Stimulated activated CD8-positive, alpha-beta memory T cell treated with anti-CD3 and anti-CD28 coated beads, Interleukin-12 subunit alpha, Interleukin-12 subunit beta, amount 100 ng/mL, for 4 hours (primary cell): Measurements from ENCODE around the gene ACACA.
"Not testable (repeated sequence)": the region's sequence is repeated elsewhere in the genome, so short reads cannot be mapped to it uniquely, and the experiment has no call there.

Experiments used
- DNase-seq: peaks from one replicate; pipeline ENCODE4 v3.0.0-alpha.2; 2020; ENCODE audit warnings: low read depth

The ACACA gene

DNA sequence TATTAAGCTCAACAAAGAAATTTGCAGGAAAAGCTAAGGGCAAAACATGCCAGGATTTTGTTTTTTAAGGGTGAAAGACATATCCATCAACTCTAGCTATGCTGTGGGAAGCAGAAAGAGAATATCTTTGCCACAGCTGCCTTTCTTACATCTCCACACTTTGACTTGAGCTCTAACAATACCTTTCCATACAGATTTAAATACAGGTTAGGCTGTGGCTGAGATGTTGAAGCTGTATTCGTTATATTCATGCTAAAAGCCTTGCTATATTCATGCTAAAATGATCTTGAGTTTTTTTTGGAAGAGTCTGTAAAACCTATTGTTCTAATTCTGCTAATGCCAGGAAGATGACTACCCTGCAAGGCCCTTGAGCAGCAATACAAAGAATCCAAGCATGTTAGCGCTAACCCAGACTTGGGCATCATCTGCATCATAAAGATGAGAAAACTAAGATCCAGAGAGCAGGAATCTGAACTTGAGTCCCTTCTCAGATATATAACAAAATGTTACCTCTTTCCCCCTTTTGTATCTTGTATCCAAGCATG, 235.7 kb downstream of the ACACA start:
- no peak for DNase-seq

DNA sequence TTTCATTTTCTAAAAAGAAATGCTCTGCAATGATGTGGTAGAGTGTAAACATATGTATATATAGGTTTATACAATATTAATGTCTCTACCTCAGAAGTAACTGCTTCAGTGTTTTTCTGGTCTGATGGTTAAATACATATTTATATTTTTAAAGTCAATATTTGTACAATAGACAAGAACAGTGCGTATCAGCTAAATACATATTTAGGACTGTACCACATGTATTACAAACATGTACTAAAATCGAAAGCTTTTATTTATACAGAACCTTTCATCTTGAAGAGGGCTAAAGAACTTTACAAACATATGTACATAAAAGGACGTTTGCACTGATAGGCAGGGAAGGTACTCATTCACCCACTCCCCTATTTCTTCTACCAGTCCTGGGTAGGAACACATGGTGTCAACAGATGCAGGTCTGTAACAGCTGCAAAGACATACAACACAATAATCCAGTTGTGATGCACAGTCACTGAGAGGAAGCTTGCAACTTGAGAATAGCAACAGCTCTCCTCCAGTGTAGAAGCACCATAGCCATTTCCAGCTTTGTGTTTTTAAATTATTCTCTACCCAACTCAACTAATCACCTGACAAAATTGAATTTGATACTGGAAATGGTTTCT, 237.8 kb downstream of the ACACA start:
- no peak for DNase-seq

DNA sequence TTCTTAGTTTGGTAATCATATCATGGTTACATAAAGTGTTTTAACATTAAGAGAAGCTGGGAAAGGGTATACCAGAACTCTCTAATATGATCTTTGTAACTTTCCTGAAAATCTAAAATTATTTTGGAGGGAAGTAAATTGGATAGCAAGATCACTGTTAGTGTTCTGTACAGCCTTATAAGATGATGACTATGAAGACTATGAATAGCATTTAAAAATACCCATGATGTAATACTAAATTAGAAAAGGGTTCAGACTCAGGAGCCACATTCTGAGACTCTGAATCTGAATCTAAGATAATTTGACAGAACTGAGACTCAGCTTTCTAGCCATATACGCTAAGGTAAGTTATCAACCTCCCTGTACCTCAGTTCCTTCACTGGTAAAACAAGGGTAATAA, 238.9 kb downstream of the ACACA start:
- DNase-seq: no peak

DNA sequence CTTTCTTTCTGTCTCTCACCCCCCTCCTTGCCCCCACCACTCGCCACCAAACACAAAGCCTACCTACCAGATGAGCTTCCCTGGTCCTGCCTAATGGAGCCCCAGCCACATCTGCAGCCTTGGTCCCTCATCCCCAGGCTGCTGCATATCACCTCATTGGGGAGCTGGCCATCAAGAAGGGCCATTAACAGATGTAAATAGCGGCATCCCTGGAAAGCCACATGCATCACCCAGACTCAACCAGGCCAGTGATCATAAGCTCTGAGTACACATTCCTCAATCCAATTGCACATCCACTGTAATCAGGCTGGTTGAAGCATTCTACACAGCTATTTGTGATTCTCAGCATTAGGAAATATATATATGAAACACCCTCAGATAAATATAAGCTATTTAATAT, 242.6 kb downstream of the ACACA start:
- no peak for DNase-seq

DNA sequence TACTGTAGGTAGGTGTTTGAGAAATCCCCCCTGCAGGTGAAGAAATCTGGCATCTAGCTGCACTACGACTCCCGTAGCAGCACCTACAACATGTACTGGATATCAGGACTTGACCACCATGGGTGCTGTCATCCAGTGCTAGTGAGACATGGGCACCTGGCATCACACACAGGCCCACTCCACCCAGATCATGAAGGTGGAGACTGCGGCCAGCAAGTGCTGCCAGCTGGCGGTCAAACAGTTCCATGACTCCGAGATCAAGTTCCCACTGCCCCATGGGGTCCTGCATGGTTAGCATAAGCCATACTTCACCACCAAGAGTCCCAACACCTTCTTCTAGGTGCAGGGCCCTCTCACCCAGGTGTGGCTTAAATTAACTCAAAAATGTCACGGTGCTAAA, 243.8 kb downstream of the ACACA start:
- no peak for DNase-seq

DNA sequence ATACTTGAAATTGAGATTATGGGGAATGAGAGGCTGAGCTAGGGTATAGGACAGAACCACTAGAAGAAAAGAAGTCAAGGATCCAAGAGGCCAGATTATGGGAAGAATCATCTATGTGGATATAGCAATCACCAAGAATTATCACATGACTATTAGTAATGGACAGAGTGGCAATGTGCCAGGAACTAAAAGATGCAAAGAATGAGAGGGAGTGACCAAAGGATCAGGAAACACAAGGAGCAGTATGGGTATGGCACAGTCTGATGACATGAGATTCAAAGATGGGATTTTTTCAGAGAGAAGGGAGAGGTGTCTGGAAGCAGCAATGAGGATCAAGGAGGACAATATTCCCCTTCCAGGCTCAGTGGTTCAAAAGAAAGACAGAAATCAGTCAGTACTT, 245.7 kb downstream of the ACACA start:
- no peak for DNase-seq

DNA sequence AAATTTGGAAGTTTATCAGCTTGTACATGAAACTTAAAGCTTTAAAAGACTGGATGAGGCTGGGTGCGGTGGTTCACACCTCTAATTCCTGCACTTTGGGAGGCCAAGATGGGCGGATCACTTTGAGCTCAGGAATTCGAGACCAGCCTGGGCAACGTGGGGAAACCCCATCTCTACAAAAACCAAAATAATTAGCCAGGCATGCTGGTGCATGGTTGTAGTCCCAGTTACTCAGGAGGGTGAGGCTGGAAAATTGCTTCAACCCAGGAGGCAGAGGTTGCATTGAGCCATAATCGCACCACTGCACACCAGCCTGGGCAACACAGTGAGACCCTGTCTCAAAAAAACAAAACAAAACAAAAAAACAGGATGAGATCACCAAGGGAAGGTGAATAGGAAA, 248.3 kb downstream of the ACACA start:
- DNase-seq: no peak

DNA sequence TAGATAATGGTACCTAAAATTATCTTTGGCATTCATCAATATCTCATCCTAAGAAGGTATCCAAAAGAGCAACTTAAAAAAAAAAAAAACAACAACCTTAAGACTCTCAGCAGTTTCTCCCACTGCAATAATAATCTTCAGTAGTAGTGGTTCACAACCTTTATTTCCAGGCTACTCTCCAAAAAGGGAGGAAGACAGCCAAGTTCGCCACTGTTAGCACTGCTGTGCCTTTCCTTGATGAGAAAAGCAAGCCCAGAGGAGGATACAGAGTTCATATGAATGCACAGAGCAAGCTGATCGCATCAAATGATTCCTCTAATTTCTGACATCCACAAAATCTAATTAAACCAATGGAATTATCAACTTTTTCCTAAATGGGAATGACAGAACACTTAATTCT, 258.5 kb downstream of the ACACA start:
- no peak for DNase-seq

DNA sequence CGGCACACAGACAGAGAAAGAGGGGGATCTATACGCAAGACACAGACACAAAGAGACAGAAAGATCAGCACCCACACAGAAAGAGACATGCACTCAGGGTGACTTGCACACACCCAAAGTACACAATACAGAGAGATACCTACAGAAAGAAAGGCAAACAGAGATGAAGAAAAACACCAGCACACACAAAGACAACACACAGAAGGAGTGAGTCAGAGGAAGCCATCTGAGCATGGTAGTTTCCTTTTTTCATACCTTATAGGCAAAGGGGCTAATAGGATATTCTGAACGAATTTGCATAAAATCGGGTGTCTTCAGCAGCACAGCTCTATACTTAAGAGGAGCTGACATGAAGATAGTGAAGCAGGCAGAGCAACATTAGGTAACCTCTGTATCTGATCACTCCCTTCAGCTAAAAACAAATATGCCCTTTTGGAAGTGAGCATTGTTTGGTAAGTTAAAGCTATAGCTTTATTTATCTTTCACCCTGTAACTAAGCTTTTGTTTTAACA, 259.3 kb downstream of the ACACA start:
- no peak for DNase-seq

DNA sequence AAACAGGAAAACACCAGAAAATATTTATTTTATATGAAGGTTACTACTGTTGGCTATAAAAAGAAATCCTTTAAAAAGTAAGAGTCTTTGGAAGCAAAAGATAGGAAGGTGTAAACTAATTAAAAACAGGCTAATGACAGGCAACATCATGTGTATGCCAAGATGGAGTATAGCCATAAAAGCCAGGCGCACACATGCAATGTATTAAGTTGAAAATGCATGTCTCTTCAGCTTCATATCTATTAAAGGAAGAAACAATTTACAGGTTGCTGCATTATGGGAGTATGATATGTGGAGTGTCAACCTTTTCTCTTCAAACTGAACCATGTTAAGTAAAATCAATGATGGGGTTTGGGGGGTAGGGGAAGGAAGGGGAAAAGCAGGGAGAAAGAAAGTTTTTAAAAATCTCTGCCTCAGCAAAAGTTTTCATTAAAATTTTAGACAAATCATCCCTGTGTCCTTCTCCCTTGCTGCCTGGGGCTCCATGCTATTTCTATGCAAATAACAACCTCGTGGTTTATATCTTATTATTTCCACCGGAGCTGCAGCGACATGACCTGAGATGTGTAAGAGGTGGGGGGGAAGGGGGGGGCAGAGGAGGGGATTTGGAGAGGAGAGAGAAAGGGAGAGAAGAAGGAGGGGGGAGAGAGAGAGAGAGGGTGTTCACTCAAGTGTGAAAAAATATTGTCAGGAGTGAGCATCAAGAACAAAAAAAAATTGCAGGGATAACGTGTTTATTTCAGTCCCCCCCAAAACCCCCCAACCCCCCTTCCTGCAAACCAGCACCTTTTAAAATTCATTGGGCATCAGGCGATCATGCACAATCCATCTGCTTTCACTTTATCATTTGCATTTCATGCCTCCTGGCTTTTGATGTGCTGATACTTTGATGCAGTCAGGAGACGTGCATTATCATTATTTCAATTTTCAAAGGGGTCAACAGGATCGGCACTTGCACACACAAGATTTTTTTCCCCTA, 260.3 kb downstream of the ACACA start:
- no peak for DNase-seq

DNA sequence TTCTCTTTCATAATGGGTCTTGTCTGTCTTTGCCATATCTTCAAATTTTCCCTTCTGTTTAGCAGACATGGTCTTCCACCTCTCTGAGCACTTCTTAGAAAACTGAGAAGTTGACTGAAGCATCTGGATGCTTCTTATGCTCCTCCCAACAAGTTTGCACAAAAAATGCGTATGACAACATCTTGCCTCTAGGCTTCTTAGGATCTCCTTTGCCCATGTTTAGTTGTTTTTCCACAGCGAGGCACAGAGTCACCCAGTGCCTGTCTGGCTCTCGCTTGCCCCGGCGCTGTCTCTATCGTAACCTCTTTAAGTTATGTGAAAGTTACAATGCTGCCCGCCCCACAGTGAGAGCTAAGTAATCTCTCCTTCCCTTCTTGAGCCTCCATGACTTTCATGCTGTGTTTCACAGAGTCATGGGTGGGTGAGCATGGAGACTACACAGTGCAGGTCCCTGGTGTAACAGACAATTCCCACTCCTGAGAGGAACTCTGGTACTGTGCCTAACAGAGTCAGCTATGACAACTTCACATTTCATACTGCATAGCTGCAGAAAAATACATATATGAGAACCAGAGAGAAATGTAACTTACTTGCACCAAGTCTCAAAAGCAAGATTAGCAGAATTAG, 262.4 kb downstream of the ACACA start:
- no peak for DNase-seq

DNA sequence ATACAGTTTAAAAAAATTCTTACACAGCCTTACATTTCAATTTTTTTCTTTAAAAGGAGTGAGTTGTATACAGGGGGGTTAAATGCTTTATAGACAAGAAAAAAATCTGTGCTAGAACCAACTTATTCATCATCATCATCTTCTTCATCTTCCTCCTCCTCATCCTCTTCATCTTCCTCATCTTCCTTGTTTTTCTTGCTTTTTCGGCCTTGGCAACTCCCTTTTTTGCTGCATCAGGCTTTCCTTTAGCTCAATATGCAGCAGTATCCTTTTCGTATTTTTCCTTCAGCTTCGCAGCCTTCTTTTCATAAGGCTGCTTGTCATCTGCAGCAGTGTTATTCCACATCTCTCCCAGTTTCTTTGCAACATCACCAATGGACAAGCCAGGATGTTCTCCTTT, 263.1 kb downstream of the ACACA start:
- not testable (repeated sequence) for DNase-seq

DNA sequence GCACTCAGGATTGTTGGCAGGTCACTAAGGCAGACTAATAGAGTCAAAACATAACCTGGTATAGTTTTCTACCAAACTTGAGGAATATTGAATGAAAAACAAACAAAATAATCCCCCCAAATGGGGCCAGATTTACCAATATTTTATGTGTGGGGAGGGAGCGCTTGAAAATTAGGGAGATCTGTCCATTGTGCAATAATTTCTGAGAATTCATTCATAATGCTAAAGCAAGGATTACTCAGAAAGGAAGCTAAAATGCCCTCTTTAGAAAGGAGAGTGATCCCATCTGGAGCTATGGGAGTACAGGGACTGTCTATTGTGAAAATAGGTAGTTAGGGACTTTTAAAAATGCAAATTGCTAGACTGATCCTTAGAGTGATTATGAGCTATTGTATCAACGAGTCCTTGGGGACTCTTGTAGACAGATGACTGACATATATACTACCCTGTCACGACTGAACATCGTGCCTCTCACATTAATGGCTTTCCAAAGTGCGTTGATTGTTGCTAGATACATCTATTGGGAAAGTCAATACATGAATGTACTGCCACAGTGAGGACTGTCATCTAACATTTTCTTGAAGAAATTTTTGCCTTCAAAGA, 264.2 kb downstream of the ACACA start:
- no peak for DNase-seq

DNA sequence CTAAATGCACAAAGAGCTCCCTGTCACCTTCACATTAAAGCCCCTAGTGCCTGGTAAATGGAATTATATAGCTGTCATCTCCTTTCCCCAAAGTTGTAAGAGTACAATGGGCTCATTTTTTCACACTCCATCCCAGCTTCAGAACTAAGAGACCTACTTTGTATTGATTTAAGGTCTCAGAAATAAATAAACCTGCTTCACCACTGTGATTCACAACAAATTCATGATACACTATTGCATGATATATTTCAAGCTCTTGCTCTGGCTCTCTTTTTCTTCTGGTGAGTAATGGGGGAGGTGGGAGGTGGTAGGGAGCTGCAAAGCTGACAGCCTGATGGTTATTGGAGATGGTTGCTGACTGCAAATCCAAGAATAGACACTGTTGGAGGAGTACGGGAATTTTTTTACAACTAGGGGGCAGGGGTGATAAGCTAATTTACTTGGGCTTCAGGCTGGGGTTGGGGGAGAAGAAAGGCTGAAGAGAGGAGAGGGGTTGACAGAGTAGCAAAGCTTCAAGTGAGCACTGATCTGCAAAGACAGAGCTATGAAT, 268.0 kb downstream of the ACACA start:
- DNase-seq: no peak

DNA sequence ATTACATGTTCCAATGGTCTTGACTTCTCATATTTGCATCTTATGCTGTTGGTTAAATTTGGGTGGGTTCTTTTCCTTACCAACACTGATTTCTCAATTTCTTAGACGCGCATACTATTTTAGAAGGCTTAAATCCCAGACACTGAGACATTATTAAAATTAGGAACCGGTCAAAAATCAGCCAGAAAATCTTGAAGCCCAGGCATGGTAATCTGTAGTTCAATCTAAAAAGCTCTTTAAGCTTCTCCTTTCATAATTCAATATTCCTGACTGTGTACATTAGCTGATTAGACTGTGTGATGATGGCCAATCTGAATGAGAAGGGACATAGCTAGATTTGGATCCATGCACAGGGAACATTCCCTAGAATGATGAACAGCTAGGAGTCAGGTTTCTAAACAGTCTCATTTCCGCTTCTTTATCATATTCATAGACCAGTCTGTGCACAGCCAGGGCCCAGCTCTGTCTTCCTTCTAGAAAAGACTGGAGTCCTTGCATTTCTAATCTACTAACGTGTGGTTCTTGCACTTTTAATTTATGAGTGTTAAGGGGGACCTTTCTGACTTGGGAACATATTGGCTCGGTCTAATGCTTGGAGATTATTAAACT, 268.6 kb downstream of the ACACA start:
- DNase-seq: no peak

DNA sequence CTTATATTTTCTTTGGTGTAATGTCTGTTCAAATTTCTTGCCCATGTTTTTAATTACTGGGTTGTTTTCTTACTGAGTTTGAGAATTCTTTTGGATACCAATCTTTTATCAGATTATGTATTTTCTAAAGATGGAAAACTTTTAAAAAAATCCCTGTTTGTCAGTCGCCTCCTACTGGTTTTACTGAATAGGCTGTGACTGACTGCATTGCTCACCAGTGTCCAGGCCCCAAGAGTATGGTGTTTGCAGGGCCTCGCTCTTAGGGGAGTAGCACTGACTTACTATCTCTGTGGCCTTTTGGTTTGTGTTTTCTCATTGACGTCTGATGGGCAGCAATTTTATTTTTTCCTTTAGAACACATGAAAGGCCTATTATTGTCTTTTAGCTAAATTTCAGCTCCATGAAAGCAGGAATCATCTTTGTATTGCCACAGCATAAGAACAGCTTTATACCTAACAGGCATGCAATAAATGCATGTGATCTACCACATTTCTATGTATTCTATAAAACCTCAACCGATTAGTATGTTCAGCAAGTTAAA, 269.5 kb downstream of the ACACA start:
- DNase-seq: no peak

DNA sequence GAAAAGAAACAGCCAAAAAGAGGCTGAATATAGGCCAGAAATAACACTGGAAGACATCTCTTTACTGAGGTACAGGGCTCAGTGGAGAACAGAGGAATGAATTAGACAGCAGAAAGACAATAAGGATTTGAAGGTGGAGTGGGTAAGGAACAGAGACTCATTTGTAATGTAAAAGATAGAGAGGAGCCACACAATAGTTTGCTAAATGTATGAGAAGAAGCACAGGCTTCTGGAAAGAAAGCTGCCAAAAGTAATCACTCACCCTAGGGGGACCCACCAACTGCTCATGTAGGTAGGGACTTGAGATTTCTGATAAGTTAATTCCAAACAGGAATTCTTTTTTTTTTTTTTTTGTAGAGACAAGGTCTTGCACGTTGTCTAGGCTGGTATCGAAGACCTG, 271.1 kb downstream of the ACACA start:
- DNase-seq: no peak

DNA sequence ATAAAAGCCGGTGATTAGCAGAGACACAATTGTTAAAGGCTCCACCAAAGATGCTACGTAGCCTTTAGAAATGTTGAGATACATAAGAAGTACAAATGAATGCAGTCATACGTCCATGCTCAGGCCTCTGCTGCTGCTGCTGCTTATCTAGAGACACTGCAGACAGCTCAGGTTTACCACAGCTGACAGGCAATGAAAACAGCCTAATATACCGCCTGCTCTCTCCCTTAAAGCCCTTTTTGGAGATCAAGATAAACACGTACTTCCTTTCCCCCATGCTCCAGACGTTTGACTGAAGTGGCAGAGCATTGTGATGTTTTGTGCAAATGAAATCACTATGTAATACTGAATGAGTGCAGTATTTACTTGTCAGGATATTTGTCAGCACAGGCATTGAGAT, 272.6 kb downstream of the ACACA start:
- no peak for DNase-seq

DNA sequence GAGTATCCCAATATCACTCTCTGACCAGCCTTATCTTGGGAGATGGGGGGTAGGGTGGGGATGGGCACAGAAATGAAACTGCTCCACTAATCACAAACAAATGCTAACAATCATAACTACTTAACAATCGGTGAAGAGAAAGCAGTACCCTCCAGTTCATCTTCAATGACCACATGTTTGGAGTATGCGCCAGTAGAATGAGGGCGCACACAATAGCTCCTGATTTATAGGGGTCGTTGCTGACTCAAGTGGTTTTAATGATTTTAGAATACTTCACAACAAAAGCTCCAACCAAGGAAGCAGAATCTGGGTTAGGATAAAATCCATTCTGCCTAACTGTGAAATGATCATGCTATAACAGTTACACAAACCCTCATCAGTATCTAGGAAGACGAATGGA, 273.5 kb downstream of the ACACA start:
- DNase-seq: no peak

DNA sequence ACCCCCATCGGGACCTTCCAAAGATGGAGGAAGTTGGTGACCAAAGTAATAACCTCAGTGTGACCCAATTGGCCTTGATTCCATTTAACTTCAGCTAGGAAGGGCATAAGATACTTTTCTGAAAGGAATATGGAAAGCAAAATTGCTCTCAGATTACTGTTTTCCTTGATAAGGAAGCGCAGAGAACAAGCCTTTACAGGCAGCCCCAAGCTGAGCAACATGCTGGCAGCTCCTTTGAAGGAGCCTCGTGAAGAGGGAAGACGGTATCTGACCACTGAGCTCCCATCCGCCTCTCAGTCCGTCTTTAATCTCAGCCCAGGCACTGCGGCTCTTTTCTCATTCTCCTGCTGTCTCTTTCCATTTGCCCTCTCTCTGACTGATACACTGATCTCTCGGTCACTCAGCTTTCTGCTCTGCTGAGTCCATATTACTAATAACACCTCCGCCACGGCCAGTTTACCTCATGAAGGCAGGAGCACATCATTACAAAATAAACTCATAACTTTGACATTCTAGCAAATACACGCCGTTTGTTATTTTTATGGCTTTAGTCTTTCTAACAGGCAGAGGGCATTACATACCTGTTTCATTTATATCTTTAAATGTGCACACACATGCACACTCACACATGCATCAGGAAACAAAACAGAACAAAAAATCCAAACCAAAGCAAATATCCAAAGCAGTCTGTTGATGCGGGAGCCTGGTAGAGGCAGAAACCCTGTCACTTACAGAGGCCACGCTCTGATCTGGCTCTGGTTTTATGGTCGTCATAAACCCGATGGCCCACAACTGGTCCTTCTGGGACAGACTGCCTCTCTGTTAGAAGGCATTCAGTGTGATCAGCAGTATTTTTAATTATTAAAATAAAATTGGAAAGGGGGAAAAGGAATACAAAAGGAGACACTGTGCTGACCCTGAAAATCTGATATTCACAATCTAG, 274.7 kb downstream of the ACACA start:
- DNase-seq: no peak
